Measurements from ENCODE around the gene PARPBP.

- TF ChIP-seq, protein P1, sequence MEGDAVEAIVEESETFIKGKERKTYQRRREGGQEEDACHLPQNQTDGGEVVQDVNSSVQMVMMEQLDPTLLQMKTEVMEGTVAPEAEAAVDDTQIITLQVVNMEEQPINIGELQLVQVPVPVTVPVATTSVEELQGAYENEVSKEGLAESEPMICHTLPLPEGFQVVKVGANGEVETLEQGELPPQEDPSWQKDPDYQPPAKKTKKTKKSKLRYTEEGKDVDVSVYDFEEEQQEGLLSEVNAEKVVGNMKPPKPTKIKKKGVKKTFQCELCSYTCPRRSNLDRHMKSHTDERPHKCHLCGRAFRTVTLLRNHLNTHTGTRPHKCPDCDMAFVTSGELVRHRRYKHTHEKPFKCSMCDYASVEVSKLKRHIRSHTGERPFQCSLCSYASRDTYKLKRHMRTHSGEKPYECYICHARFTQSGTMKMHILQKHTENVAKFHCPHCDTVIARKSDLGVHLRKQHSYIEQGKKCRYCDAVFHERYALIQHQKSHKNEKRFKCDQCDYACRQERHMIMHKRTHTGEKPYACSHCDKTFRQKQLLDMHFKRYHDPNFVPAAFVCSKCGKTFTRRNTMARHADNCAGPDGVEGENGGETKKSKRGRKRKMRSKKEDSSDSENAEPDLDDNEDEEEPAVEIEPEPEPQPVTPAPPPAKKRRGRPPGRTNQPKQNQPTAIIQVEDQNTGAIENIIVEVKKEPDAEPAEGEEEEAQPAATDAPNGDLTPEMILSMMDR (IDR thresholded peaks at IDR 0.05): no peak
- TF ChIP-seq TCF7L2 (IDR thresholded peaks at IDR 0.05; ENCODE audit: low read depth, low read length) (no peak), POLR2AphosphoS5 (IDR thresholded peaks at IDR 0.05; ENCODE audit: low read depth, low read length) (no peak), SIN3A (IDR thresholded peaks at IDR 0.05; ENCODE audit: borderline replicate concordance, insufficient read depth, low read depth, low read length) (no peak)
- TF ChIP-seq, protein P2, sequence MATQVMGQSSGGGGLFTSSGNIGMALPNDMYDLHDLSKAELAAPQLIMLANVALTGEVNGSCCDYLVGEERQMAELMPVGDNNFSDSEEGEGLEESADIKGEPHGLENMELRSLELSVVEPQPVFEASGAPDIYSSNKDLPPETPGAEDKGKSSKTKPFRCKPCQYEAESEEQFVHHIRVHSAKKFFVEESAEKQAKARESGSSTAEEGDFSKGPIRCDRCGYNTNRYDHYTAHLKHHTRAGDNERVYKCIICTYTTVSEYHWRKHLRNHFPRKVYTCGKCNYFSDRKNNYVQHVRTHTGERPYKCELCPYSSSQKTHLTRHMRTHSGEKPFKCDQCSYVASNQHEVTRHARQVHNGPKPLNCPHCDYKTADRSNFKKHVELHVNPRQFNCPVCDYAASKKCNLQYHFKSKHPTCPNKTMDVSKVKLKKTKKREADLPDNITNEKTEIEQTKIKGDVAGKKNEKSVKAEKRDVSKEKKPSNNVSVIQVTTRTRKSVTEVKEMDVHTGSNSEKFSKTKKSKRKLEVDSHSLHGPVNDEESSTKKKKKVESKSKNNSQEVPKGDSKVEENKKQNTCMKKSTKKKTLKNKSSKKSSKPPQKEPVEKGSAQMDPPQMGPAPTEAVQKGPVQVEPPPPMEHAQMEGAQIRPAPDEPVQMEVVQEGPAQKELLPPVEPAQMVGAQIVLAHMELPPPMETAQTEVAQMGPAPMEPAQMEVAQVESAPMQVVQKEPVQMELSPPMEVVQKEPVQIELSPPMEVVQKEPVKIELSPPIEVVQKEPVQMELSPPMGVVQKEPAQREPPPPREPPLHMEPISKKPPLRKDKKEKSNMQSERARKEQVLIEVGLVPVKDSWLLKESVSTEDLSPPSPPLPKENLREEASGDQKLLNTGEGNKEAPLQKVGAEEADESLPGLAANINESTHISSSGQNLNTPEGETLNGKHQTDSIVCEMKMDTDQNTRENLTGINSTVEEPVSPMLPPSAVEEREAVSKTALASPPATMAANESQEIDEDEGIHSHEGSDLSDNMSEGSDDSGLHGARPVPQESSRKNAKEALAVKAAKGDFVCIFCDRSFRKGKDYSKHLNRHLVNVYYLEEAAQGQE (IDR thresholded peaks at IDR 0.05; ENCODE audit: insufficient read depth in 1 of 2, low read depth in 2 of 2, low read length in 1 of 2): no peak
Measured at GRCh38 chr12:102093319-102093718, 26.7 kb upstream of the PARPBP start.

Measured in Panc1 (cell line).